Measurements from ENCODE around the gene ANO2.
A peak's percentile ranks its signal among the peaks of the same experiment; 100 is the strongest.

Gene ANO2

DNA sequence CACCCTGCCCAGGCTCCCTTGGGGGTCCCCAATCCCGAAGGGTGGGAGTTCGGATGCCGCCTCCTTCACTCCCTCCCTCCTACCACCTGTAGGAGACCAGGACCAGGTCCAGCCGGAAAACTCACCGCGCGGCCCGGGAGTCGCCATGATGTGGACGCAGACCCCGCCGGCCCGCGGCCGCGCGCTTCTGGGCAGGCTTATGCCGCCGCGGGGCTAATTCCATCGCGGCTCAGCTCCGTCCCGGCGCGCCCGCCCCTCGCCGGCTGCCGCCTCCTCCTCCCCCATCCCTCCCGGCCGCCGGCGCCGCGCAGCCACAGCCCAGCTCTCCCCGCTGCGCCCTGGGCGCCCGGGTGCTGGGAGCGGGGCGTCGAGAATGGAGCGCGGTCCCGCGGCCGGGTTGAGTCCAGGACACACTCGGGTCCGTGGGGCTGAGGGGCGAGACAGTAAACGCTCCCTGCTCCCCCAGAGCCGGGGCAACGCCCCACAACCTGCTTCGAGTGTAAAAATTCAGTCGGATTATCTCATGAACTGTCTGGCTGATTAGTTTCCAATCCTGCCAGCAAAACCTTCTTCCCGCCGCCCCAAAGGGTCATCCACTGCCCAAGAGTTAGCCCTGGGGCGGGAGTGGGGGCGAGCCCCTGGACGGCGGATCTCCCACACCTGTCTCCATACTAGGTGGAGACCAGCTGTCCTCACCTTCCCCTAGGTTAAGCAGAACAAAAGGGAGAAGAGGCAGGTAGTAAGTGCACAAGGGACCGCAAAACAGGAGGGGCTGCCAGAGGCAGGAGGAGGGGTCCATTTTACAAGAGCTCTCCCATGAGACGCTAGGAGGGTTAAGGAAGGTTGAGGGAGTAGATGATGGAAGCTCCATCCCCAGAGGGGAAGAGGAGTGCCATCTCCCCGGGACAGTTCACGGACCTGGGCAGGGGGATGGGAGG is at the start of gene ANO2:
Gene ANO2 (minus strand): TSS at position 189 of the 938 bp plus-strand sequence. CDS start 42 bp downstream, at position 147.
- DNase-seq: peak; percentile 85

DNA sequence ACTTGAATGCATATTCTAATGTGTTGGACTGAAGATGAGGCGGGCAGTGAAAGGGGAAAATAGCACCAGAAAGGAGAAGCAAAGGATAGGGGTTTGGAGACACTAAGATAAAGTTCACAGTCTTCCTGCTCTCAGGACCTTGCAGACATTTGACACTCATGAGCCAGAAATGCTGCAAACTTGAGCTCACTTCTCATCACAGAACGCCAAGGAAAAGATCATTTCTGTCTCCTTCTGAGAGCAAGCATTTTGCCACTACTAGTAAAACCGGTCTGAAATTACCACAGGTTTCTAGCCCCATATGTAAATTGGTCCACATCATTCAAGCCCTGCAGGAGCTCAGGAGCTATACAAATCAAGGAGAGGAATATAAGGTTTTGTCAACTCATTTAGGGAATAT is 44.6 kb upstream of the ANO2 start:
- DNase-seq: no peak

DNA sequence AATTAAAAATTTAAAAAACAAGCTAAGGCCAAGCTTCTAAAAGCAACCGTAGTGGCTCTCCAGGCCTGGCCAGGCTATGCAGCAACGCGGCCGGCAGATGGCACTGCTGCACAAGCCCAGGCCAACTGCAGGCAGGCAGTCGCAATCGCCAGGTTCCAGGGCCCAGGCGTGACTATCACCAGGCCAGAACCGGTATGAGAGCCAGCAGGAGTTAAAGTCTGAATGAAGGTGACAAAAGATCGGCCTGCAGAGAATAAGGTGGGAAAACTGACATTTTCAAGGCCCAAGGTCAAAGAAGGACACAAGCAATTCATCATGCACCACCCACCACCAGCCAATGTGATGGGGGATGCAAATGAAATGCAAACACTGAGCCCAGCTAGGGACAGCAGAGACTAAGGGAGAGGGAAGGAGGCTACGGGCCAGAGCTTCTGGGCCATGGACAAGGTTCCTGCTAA is 43.6 kb upstream of the ANO2 start:
- peak; percentile 84 for DNase-seq

DNA sequence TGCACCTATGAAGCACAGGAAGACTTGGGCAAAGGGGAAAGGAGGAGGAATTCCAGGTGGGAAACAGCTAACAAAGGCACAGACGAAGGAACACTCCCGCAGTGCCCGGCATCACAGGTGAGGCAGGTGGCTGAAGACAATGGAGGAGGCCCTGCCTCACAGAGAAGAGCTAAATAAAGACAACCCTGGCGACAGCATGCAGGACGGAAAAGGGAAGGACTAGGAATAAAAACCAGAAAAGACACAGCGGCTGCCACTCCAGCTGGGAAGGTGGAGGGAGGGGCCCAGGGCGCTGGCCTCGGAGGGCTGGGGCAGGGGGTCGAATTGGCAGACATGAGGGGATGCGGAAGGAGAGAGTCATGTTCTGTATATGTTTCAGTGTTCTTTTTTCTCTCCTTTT is 43.0 kb upstream of the ANO2 start:
- no peak for DNase-seq

DNA sequence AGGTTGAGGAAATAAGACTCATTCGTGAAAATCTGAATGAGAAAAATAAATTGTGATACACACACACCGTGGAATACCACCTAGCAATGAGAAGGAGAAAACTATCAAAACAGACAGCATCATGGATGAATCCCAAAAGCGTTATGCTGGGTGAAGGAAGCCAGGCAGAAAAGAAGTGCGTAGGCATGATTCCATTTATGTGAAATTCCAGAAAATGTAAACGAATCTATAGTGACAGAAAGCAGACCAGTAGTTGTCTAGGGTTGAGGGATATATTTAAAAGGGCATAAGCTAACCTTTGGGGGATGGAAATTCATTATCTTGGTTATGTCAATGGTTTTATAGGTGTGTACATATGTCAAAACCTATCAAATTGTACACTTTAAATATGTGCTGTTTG is 42.5 kb upstream of the ANO2 start:
- no peak for DNase-seq

DNA sequence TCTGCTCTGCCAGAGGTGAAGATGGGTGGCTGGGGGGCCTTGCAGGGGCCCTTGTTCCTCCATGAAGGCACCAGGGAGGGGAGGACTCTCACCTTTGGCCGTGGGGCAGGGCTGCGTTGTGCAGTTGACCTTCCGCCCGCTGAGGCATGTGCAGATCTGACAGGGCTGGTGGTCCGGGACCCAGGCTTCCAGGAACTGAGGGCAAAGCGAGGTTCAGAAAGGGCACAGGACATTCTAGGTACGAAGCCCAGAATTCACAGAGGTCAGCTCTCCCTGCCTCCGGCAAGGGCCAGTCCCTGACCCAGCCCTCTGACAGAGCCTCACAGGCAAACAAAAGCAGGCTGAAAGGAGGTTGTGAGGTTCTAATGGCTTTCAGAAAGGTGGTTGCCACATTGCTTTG is 40.4 kb upstream of the ANO2 start:
- DNase-seq: no peak

DNA sequence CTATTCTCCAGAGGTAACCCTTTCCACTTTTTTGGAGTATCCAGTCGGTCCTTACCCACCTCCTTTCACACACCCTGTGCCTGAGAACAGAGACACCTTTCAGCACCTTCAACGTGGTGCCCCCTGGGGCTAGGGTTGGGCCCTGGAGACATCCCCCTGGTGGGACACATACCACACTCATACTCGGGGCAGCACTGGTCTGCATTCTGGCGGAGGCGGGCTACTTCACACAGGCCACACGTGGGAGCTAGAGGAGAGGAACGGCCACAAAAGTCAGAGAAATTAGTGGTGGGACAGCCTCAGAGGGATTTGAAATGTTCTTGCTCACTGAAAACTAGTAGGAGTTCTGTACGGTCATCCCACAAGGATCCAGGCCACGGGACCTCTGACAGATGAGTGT is 39.8 kb upstream of the ANO2 start:
- DNase-seq: no peak

DNA sequence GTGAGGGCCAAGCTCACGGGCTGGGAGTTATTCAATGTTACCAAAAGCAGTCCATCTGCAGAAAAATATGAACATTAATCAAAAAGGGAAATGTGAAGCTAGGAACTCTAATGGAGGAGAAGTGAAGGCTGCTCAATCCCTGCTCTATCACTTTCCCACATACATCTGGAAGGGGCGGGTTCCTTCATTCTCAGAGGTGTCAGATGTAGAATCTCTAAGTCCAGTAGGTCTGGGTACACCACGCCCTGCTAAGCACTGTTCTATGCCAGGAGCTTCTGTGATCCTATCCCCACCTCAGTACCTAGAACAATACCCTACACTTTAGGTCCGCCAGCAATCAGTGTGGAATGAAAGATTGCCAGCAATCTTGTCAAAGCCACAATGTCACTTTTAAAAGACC is 37.0 kb upstream of the ANO2 start:
- no peak for DNase-seq

DNA sequence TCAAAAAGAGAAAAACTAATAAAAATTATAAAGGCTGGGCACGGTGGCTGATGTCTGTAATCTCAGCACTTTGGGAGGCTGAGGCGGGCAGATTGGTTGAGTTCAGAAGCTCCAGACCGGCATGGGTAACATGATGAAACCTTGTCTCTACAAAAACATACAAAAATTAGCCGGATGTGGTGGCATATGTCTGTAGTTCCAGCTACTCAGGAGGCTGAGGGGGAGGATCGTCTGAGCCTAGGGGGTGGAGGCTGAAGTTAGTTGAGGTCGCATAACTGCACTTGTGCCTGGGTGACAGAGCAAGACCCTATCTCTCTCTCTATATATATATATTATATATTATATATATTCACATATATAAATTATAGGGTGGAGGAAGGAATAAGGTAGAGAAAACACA is 32.5 kb upstream of the ANO2 start:
- DNase-seq: no peak

DNA sequence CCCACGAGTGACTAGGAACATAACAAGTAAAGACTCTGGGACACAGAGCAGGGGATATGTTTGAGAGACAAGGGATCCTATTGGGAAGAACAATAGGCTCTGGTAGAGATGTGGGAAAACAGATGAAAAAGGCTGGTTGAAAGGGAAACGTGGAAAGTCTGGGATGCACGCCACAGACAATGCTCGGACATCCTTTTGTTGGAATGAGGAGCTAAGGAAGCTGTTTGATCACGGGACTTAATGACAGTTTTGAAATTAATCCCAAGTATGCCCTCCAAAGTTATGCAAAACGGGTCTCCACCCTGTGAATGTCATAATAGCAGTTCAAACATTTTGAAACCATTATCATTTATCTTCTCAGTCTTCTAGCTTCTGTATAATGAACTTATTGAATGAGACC is 31.7 kb upstream of the ANO2 start:
- DNase-seq: no peak

DNA sequence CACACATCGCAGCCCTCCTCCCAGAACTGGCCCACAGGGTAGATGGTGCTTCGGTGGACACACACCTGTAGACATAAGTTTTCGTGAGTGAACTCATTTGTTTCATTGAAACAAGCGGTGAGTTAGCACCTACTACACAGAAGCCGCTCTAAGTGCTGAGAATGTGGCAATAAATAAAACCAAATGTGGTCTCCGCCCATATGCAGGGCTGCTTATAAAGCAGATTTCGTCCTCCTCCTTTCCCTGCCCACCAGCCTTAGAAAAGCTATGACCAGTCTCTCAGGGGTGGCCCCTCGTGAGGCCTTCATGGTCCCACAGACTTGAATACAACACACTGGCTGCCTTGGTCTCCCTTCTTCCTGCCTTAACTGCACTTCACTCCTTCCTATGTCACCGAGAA is 31.1 kb upstream of the ANO2 start:
- no peak for DNase-seq

DNA sequence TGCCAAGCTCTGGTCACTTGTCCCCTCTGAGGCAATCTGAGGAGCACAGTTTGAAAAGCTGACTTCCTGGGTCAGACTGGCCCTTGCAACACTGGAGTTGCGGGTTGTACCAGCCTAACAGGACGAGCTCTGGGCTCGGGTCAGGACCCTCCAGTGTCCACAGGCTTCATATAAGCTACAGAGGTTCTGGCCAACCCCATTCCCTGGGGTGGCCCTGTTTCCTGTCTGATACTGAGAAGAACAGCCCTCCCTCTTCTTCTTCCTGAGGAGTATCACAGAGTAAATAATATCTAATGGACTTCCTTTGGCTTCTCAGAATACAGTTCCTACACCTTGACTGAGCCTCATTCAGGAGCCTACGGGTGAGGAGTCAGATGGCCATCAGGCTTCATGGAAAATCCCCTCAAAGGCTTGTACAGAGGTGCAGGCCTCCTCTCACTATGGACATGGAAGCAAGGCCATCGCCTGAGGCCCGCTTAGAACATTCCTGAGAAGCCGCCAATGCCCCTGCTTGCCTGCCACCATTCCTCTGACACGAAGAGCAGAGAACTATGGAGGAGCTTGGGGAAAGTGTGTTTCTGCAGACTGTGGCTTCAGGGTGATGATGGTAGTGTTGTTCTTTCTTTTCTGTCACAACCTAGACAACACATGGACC is 28.5 kb upstream of the ANO2 start:
- no peak for DNase-seq

DNA sequence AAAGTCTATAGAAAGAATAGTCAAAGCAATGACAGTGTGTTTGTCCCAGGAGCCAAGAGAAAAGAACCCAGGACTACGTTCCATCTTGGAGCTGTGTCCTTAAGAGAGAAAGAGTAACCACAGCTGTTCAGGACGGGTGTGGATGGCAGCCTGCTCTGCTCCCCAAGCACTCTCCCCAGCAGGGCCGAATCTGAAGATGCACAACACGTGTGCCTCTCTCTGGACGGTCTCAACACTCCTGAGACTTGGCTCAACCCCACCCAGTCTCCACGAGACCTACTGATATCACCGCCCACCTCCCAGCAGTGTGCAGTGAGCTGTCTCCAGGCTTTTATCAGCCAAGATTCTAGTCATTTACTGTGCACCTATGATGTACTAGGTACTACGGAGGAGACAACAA is 27.3 kb upstream of the ANO2 start:
- DNase-seq: no peak

DNA sequence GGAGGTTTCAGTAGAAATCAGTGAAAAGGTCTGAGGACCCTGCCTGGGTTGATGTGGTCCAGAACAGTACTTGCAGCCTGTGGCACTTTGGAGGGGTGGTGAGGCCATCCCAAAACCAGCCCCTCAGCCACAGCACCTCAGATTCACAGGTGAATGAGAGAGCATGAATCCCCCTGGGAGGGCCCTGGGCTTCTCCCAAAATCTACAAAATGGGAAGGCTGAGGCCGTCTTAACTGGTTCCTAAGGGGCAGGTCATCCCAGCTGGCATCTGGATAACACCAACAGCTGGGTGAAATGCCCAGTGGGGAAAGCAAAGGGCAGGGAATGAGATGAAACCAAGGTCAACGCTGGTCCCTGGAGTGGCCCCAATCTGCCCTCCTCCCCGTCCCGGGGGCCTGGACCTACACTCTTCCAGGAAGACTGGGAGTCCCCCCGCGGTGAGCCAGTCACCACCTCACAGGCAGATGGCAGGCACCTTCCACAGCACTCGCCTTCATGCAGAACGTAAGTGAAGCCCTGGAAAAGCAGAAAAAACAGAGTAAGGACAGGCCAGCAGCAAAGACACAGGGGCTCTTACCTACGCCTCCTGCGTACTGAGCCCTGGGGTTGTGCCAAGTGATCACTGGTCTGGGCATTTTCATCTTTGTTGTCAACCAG is 26.3 kb upstream of the ANO2 start:
- DNase-seq: no peak

DNA sequence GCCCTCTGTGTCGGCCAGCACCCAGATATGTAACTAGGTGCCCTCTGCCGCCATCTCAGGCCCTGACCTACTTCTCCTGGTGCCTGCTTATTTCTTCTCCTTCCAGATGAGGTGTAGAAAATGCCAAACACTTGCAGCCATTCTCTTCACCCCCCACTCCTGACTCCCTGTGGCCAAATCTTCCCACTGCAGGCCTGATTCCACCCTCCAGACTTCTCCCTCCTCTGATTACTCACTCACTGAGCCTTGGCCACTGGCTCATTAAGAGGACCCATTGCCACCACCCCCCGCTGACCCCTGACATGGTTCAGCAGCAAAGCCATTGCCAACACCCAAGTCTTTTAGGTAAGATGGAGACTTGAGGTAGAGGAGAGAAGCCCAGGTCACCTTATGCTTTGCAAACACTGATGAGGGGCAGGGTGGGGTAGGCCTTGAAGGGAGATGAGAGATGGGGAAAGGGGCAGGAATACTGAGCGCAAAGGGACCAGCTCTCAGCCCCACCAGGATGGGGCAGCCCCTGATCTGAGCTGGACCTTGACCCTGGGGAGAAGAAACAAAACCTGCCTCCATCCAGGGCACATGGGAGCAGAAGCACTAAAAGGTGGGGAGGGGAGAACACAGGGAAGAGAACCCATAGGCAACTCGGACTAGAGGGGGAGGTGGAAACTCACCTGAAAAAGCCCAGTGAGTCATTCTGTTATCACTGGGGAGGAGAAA is 25.1 kb upstream of the ANO2 start:
- no peak for DNase-seq

DNA sequence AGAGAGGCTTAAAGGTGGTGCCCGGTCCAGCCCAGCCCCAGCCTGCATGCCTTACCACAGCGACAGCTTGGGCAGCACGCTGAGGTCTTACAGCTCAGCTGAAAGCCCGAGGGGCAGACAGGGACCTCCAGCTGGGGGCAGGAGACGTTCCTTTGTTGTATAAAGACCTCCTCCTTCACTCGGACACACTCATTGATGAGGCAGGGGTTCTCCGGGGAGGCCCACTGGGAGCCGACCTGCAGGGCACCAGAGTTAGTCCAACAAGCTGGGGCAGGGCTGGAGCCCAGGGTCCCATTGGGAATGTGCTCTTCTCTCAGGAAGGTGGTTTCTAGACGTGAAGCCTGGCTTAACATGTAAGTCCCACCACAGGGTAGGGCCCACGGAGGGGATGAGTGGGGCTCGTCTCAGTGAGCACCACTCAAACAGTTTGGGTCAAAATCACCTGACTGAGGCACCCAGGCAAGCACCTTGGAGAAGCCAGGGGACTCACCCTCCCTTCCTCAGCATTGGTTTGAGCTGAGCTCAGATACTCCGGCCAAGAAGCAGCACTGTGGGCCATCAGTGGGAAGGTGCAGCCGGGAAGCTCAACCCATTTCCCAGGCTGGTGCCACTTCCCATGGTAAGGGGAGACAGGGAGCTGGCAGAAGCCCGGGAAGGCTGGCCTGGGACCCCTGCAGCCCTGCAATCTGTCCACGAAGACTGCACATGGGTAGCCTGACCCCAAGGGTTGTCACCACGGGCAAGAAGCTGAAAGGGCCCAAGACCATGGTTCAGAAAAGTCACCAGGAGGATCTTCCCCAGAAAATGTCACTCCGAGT is 24.3 kb upstream of the ANO2 start:
- no peak for DNase-seq

DNA sequence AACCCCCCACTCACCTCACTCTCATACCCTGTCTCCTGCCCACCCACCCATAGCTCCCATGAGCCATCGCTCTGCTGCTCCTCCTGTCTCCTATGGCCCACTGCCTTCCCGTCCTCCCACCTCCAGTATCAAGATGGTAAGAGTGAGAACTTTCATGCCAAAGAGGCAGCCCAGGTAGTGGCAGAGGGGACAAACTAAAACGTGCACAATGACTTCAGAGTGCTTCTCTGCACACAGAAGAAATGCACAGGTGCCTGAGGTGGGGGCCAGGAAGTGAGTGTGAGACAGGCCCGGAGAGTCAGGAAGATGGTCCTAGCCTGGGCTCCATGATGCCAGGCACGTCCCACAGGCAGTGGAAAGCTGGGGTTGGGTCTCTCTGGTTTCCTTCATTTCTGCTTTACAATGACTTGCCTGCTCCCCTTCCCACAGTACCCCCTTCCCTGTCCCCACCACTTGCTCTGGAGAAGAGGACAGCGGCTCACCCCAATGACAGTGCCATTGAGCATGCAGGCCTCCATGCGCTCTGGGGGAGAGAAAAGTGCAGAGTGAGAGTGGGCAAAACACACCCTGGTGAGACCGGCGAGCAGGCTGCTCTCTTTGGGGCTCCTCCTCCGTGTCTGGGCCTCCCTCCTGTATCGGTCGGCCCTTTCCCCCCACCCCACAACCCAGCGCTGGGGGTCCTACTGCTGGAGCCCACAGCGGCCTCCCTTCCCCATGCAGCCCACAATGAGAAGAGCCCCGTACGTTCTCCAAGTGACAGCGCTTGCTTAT is 22.8 kb upstream of the ANO2 start:
- DNase-seq: no peak

DNA sequence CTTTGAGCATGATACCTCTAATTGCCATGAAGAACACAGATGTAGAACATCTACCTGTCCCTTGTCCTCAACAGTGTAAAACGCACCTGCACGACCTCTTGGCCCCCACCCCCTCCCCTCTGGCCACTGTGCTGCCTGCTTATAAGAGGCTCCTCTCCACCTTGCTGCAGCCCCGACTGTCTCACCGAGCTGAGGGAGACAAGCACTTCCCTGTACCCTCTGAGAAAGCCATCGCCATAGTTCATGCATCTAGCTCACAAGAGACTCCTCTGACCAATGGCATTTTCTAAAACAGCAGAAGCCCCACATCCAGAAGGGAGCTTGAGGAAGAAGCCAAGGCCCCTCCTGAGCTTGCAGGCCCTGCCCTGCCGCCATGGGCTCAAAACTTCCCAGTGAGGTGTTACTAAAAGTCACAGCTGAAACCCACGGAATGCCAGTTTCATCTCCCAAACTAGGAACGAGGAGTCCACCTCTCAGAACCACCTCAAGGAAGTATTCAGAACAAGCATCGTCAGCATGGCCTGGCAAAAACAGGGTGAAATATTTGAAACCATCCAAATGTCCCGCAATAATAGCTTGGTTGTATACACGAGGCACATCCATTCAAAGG is 21.5 kb upstream of the ANO2 start:
- DNase-seq: no peak

DNA sequence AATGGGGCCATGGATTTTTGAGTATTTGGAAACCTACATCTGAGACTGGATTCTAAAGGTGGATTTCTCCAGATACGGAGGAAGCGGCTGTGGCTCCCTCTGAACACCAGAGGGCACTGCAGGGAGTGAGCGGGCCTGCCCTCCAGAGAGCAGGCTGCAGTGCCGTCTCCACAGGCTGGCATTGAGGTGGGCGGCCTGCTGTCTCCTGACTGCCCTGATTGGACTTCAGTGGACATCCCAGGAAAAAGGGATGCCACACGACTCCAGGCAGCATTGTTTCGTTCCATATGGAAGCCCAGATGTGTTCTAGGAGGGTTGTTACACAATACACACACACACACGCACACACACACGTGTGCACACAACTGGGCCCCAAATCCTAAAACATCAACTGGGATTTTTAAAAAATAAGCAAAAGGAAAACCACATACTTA is 20.9 kb upstream of the ANO2 start:
- DNase-seq: peak; percentile 77
